GM12878 (cell line): ENCODE results near the gene PLXND1. TPM values are rescaled to one million over a fixed set of nuclear protein-coding genes. Genes with fewer than 3 reads are reported as not detected.
"Not testable (repeated sequence)": the region's sequence is repeated elsewhere in the genome, so short reads cannot be mapped to it uniquely, and the experiment has no call there.

ENCODE experiments used
- ATAC-seq: fragments of 200-7000 bp; cut with Tn5 transposase; 3 replicates; pipeline ENCODE4 v1.9.1; 2020; ENCODE audit warnings: mild to moderate bottlenecking, moderate library complexity
- BruUV-seq: library from RNA; stranded (reverse); fragments of 400-500 nt; replicated peaks from 2 replicates; lab custom pipeline; 2021; lab: Mats Ljungman, UMichigan
- CTCF ChIA-PET: fragments of 300-600 bp; sonication (Branson Sonifier 250); formaldehyde crosslinking; extraction: SDS; loops from one replicate; lab custom pipeline; 2021; ENCODE audit warnings: inconsistent platforms; lab: Yijun Ruan, JAX
- POLR2A ChIA-PET: fragments of 350-600 bp; formaldehyde crosslinking; extraction: SDS; loops from one replicate; lab custom pipeline; 2021; ENCODE audit warnings: inconsistent platforms; lab: Charles Lee
- RAD21 ChIA-PET: fragments of 300-600 bp; sonication (Branson Sonifier 250); formaldehyde crosslinking; loops from one replicate; lab custom pipeline; 2023; ENCODE audit warnings: antibody characterized with exemption; ENCODE audit not compliant: unreplicated experiment; lab: Charles Lee
- SMC1A ChIA-PET: fragments of 300-600 bp; sonication (Branson Sonifier 250); formaldehyde crosslinking; loops from one replicate; lab custom pipeline; 2023; ENCODE audit not compliant: unreplicated experiment, uncharacterized antibody; lab: Charles Lee
- DNase-seq: peaks from one replicate; pipeline ENCODE4 v3.0.0-alpha.2; 2011; ENCODE audit warnings: low read depth, low spot score
- FAIRE-seq: peaks from 3 replicates; lab custom pipeline; 2011; peaks lifted over from hg19 to GRCh38; lab: Jason Lieb, UNC
- H2AFZ ChIP-seq: 2 replicates; pipeline ENCODE4 v1.6.0; 2011; ENCODE audit warnings: low read depth, low read length, control low read depth; ENCODE audit not compliant: control insufficient read depth
- H3K27ac ChIP-seq: 2 replicates; pipeline ENCODE4 v1.5.1; 2011; ENCODE audit warnings: control low read depth; ENCODE audit not compliant: control insufficient read depth, insufficient read depth
- H3K27me3 ChIP-seq, 2 experiments: replicated peaks in 1 of 2; 2 replicates each; pipeline versions ENCODE4 v1.6.0 to v1.6.1; 2011; ENCODE audit warnings: low read length in 1 of 2; ENCODE audit not compliant: control insufficient read depth in 2 of 2, insufficient read depth in 2 of 2
- H3K36me3 ChIP-seq, 2 experiments: 2 replicates each; pipeline ENCODE4 v1.5.1; 2011; ENCODE audit warnings: low read length in 1 of 2; ENCODE audit not compliant: control insufficient read depth in 2 of 2, insufficient read depth in 2 of 2
- H3K4me1 ChIP-seq: 2 replicates; pipeline ENCODE4 v1.6.1; 2011; ENCODE audit warnings: mild to moderate bottlenecking, low read length, moderate library complexity, mixed read lengths; ENCODE audit not compliant: control insufficient read depth, insufficient read depth
- H3K4me2 ChIP-seq: 2 replicates; pipeline ENCODE4 v1.6.0; 2011; ENCODE audit warnings: control low read depth; ENCODE audit not compliant: control insufficient read depth, insufficient read depth
- H3K4me3 ChIP-seq: fragments of 200-600 bp; sonication (generic); 2 replicates; pipeline ENCODE4 v1.5.1; 2016
- H3K79me2 ChIP-seq: 2 replicates; pipeline ENCODE4 v1.6.0; 2011; ENCODE audit warnings: low read length; ENCODE audit not compliant: control insufficient read depth, insufficient read depth
- H3K9ac ChIP-seq: 2 replicates; pipeline ENCODE4 v1.8.0; 2011; ENCODE audit warnings: low read length, control low read depth, mixed read lengths; ENCODE audit not compliant: control insufficient read depth, insufficient read depth
- H3K9me3 ChIP-seq: replicated peaks from 3 replicates; pipeline ENCODE4 v1.5.1; 2011; ENCODE audit warnings: mild to moderate bottlenecking, low read length; ENCODE audit not compliant: control insufficient read depth, insufficient read depth
- H4K20me1 ChIP-seq: 2 replicates; pipeline ENCODE4 v1.6.0; 2011; ENCODE audit not compliant: control insufficient read depth, insufficient read depth
- BACH1 ChIP-seq: fragments of 450-650 bp; IDR thresholded peaks from 2 replicates; pipeline ENCODE4 v1.6.1; 2017; ENCODE audit warnings: mild to moderate bottlenecking, borderline replicate concordance
- WGBS: methylation state at CpG from one replicate; pipeline ENCODE4 v1.1.6; 2016; ENCODE audit warnings: low lambda C conversion rate; ENCODE audit not compliant: insufficient replicate concordance, insufficient coverage; ENCODE audit errors: missing lambda C conversion rate; 5-methylcytosine and 5-hydroxymethylcytosine counted together
- in situ Hi-C: fragments of 300-500 bp; cut with MboI; formaldehyde crosslinking; loops from 9 replicates; pipeline ENCODE4 v1.14.3; 2018; ENCODE audit warnings: mixed read lengths
- intact Hi-C: fragments of 100-400 bp; cut with micrococcal nuclease; formaldehyde crosslinking; loops from one replicate; pipeline ENCODE4 v1.14.2; 2022; ENCODE audit not compliant: unreplicated experiment
- polyA plus RNA-seq, 11 experiments: library from polyadenylated mRNA; depleted of rRNA in 4 of 11; unstranded in 6 of 11; stranded (reverse) in 5 of 11; fragments of >200 nt; fragmentation: Nextera tagmentation in 4 of 11; fragmentation: Illumina TruSeq in 1 of 11; extraction: Ambion mirVana in 4 of 11; extraction: Trizol in 1 of 11; gene quantifications; 1 replicate in 1 of 11; 2 replicates in 10 of 11; pipeline versions ENCODE4 v1.2.1 to v1.2.3, GENCODE V29; 2011 to 2016; ENCODE audit warnings: inconsistent platforms in 2 of 11, missing spikeins in 2 of 11, low read depth in 1 of 11
- total RNA-seq, 4 experiments: library from RNA; depleted of rRNA in 3 of 4; stranded (reverse); fragments of >200 nt in 3 of 4; fragmentation: Illumina TruSeq in 1 of 4; extraction: Trizol in 1 of 4; gene quantifications; 2 replicates each; pipeline versions ENCODE4 v1.2.1 to v1.2.3, GENCODE V29; 2013 to 2021

Gene PLXND1
- total and polyA plus RNA-seq, 10 of the 15 experiments (the other 5 are each of a cell fraction or from before 2014, with no cell fraction given): 0.01 to 2.3 (median 0.72) TPM; not detected in 7

DNA sequence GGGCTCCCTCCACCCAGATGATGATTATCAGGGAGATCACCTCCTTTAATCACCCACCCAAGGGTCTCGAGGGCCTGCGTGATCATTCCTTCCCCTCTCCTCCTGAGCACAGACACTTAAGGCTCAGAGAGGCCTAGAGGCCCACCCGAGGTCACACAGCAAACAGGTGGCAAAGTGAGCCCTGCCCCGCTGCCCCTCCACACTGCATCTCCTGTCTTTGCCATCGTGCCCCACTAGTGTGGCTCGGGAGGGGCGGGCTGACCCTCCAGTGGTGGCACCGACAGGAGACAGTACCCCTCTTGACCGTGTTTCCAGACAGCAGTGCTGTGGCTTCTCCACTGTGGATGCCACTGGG is 4.9 kb upstream of the PLXND1 start:
- in situ Hi-C loops: no loop called here
- BruUV-seq: no TSS peak
- FAIRE-seq (no peak), DNase-seq (no peak), ATAC-seq (no peak)
- Histone ChIP-seq H3K9me3 (no peaks in the 10 kb centered on the region), H4K20me1 (no peaks in the 10 kb centered on the region), H3K79me2 (no peaks in the 10 kb centered on the region), H3K27me3 (peaks cover 4% of the 10 kb centered on the region in 2 experiments; a peak in 2 of 4 replicates), H3K4me3 (no peak overlapping the region), H3K4me2 (no peak overlapping the region), H3K36me3 (no peaks in the 10 kb centered on the region), H2AFZ (no peak overlapping the region), H3K27ac (no peak overlapping the region), H3K9ac (no peak overlapping the region), H3K4me1 (peaks cover 4% of the 10 kb centered on the region)
- no peak for TF ChIP-seq BACH1
- intact Hi-C loops: no loop called here
- SMC1A ChIA-PET: no interaction called here
- CTCF ChIA-PET: no interaction called here
- RAD21 ChIA-PET: no interaction called here
- 49% methylated on average over 9 of the region's 9 CpGs for WGBS
- POLR2A ChIA-PET: no interaction called here

- H3K27ac ChIP-seq, intact Hi-C loops, H3K9me3 ChIP-seq, H3K79me2 ChIP-seq, H3K9ac ChIP-seq, H3K36me3 ChIP-seq, BruUV-seq, FAIRE-seq, H3K27me3 ChIP-seq, SMC1A ChIA-PET, ATAC-seq, POLR2A ChIA-PET, H3K4me1 ChIP-seq, H3K4me2 ChIP-seq, H4K20me1 ChIP-seq, RAD21 ChIA-PET, H2AFZ ChIP-seq, H3K4me3 ChIP-seq, CTCF ChIA-PET, in situ Hi-C loops, DNase-seq: not testable (repeated sequence)
- WGBS: 73% methylated on average over 11 of the region's 11 CpGs
Observed at GRCh38 chr3:129610794-129611445, 4.4 kb upstream of the PLXND1 start.
